NCI-H2081 treated with DMSO at 0.1 percent for 48 hours (cell line): ENCODE results near the gene CTDSP2.
"Not testable (repeated sequence)": the region's sequence is repeated elsewhere in the genome, so short reads cannot be mapped to it uniquely, and the experiment has no call there.

Source experiments
- DNase-seq: peaks from one replicate; lab custom pipeline; 2025; lab: John Stamatoyannopoulos, UW

The CTDSP2 gene

GRCh38 chr12:57852620-57853500 lies 6.3 kb upstream of the CTDSP2 start:
- DNase-seq = no peak

GRCh38 chr12:57852200-57852599 lies 5.7 kb upstream of the CTDSP2 start:
- no peak for DNase-seq

GRCh38 chr12:57851552-57851951 lies 5.0 kb upstream of the CTDSP2 start:
- DNase-seq = no peak

GRCh38 chr12:57850854-57851430 lies 4.4 kb upstream of the CTDSP2 start:
- DNase-seq = no peak

GRCh38 chr12:57849447-57849846 lies 2.9 kb upstream of the CTDSP2 start:
- DNase-seq = not testable (repeated sequence)

- DNase-seq = no peak
Measured at GRCh38 chr12:57849035-57849434, 2.5 kb upstream of the CTDSP2 start.

- no peak for DNase-seq
Measured at GRCh38 chr12:57848208-57848607, 1.7 kb upstream of the CTDSP2 start.

- DNase-seq = no peak
Measured at GRCh38 chr12:57846285-57846576, 298 bp downstream of the CTDSP2 start.

GRCh38 chr12:57845478-57846284 lies 848 bp downstream of the CTDSP2 start:
- no peak for DNase-seq

- no peak for DNase-seq
Measured at GRCh38 chr12:57844709-57845477, 1.6 kb downstream of the CTDSP2 start.

GRCh38 chr12:57842342-57843294 lies 3.9 kb downstream of the CTDSP2 start:
- no peak for DNase-seq

- DNase-seq = no peak
Measured at GRCh38 chr12:57841445-57841844, 5.1 kb downstream of the CTDSP2 start.

GRCh38 chr12:57840726-57841125 lies 5.8 kb downstream of the CTDSP2 start:
- DNase-seq = no peak

GRCh38 chr12:57839996-57840395 lies 6.5 kb downstream of the CTDSP2 start:
- DNase-seq = peak; percentile 30

- DNase-seq = no peak
Measured at GRCh38 chr12:57838594-57839302, 7.8 kb downstream of the CTDSP2 start.

GRCh38 chr12:57837864-57838562 lies 8.5 kb downstream of the CTDSP2 start:
- DNase-seq = no peak

- DNase-seq = no peak
Measured at GRCh38 chr12:57836442-57837375, 9.8 kb downstream of the CTDSP2 start.
